SK-N-SH treated with all-trans-retinoic acid at 6 μM for 48 hours (cell line): ENCODE measurements around the gene SIN3A.

Source experiments
- ATAC-seq: fragments of 200-7000 bp; cut with Tn5 transposase; 3 replicates; pipeline ENCODE4 v1.9.1; 2020; ENCODE audit warnings: mild to moderate bottlenecking, moderate library complexity
- ARNTL ChIP-seq: fragments of 450-650 bp; formaldehyde crosslinking; IDR thresholded peaks from 2 replicates; pipeline ENCODE4 v1.5.0; 2020; ENCODE audit warnings: low read depth, mild to moderate bottlenecking, moderate library complexity, borderline replicate concordance
- BACH2 ChIP-seq: fragments of 250-450 bp; sonication (Bioruptor Pico); IDR thresholded peaks from 2 replicates; pipeline ENCODE4 v1.9.0; 2021; ENCODE audit warnings: mild to moderate bottlenecking, borderline replicate concordance
- CREB5 ChIP-seq: fragments of 250-450 bp; sonication (Bioruptor Pico); IDR thresholded peaks from 2 replicates; pipeline ENCODE4 v1.5.1; 2020; ENCODE audit warnings: low read depth, mild to moderate bottlenecking, moderate library complexity
- CSDC2 ChIP-seq: fragments of 250-450 bp; sonication (Bioruptor Pico); IDR thresholded peaks from 2 replicates; pipeline ENCODE4 v1.5.0; 2020; ENCODE audit warnings: mild to moderate bottlenecking, moderate library complexity
- CSRNP3 ChIP-seq: fragments of 250-450 bp; sonication (Bioruptor Pico); IDR thresholded peaks from 2 replicates; pipeline ENCODE4 v1.5.1; 2021; ENCODE audit warnings: mild to moderate bottlenecking, moderate library complexity
- ESRRG ChIP-seq: fragments of 250-450 bp; sonication (Bioruptor Pico); IDR thresholded peaks from 2 replicates; pipeline ENCODE4 v1.6.1; 2021; ENCODE audit warnings: mild to moderate bottlenecking
- GLIS3 ChIP-seq: fragments of 250-450 bp; sonication (Bioruptor Pico); IDR thresholded peaks from 2 replicates; pipeline ENCODE4 v1.5.0; 2020; ENCODE audit warnings: mild to moderate bottlenecking, moderate library complexity
- OSR1 ChIP-seq: fragments of 250-450 bp; sonication (Bioruptor Pico); IDR thresholded peaks from 2 replicates; pipeline ENCODE4 v1.8.0; 2022; ENCODE audit warnings: moderate library complexity, mild to moderate bottlenecking, inconsistent platforms
- PATZ1 ChIP-seq: fragments of 250-450 bp; sonication (Bioruptor Pico); IDR thresholded peaks from 2 replicates; pipeline ENCODE4 v1.8.0; 2020; ENCODE audit warnings: mild to moderate bottlenecking, moderate library complexity, borderline replicate concordance
- POU6F1 ChIP-seq: fragments of 250-450 bp; sonication (Bioruptor Pico); IDR thresholded peaks from 2 replicates; pipeline ENCODE4 v1.8.0; 2021; ENCODE audit warnings: low read depth, mild to moderate bottlenecking, moderate library complexity, borderline replicate concordance
- PPARA ChIP-seq: fragments of 250-450 bp; sonication (Bioruptor Pico); IDR thresholded peaks from 2 replicates; pipeline ENCODE4 v1.5.0; 2020; ENCODE audit warnings: mild to moderate bottlenecking, borderline replicate concordance
- RARB ChIP-seq: fragments of 250-450 bp; sonication (Bioruptor Pico); IDR thresholded peaks from 2 replicates; pipeline ENCODE4 v1.8.0; 2021; ENCODE audit warnings: mild to moderate bottlenecking, moderate library complexity
- SNAI2 ChIP-seq: fragments of 250-450 bp; sonication (Bioruptor Pico); IDR thresholded peaks from 2 replicates; pipeline ENCODE4 v1.5.0; 2020; ENCODE audit warnings: mild to moderate bottlenecking, moderate library complexity
- TCF4 ChIP-seq: fragments of 250-450 bp; sonication (Bioruptor Pico); IDR thresholded peaks from 2 replicates; pipeline ENCODE4 v1.8.0; 2021; ENCODE audit warnings: mild to moderate bottlenecking, moderate library complexity, borderline replicate concordance
- TOX ChIP-seq: fragments of 250-450 bp; sonication (Bioruptor Pico); IDR thresholded peaks from 2 replicates; pipeline ENCODE4 v1.8.0; 2021; ENCODE audit warnings: mild to moderate bottlenecking, moderate library complexity, borderline replicate concordance
- TSHZ2 ChIP-seq: fragments of 250-450 bp; sonication (Bioruptor Pico); IDR thresholded peaks from 2 replicates; pipeline ENCODE4 v1.5.0; 2020; ENCODE audit warnings: mild to moderate bottlenecking, moderate library complexity
- ZC3H10 ChIP-seq: fragments of 250-450 bp; sonication (Bioruptor Pico); IDR thresholded peaks from 2 replicates; pipeline ENCODE4 v1.5.1; 2021; ENCODE audit warnings: mild to moderate bottlenecking, moderate library complexity
- ZFP3 ChIP-seq: fragments of 250-450 bp; sonication (Bioruptor Pico); IDR thresholded peaks from 2 replicates; pipeline ENCODE4 v1.5.0; 2020; ENCODE audit warnings: mild to moderate bottlenecking, moderate library complexity
- ZFP30 ChIP-seq: fragments of 450-650 bp; formaldehyde crosslinking; IDR thresholded peaks from 2 replicates; pipeline ENCODE4 v1.5.0; 2022; ENCODE audit warnings: mild to moderate bottlenecking, moderate library complexity
- ZNF70 ChIP-seq: fragments of 450-650 bp; formaldehyde crosslinking; IDR thresholded peaks from 2 replicates; pipeline ENCODE4 v1.5.0; 2020; ENCODE audit warnings: mild to moderate bottlenecking, moderate library complexity
- ZNF8 ChIP-seq: fragments of 450-650 bp; formaldehyde crosslinking; IDR thresholded peaks from 2 replicates; pipeline ENCODE4 v1.5.0; 2020; ENCODE audit warnings: mild to moderate bottlenecking, moderate library complexity

SIN3A gene

GRCh38 chr15:75329571-75329970 is 121.9 kb downstream of the SIN3A start:
- ATAC-seq = no peak
- no peak for TF ChIP-seq OSR1 (CRISPR knock-in tag)
- TF ChIP-seq ZNF8 (CRISPR knock-in tag) = no peak
- no peak for TF ChIP-seq PPARA
- TF ChIP-seq ZFP30 = no peak
- TF ChIP-seq CREB5 (CRISPR knock-in tag) = no peak
- no peak for TF ChIP-seq PATZ1 (CRISPR knock-in tag)

- ATAC-seq = no peak
- no peak for TF ChIP-seq ARNTL (CRISPR knock-in tag)
- no peak for TF ChIP-seq CSRNP3 (CRISPR knock-in tag)
- no peak for TF ChIP-seq BACH2 (CRISPR knock-in tag)
- no peak for TF ChIP-seq ZFP3
- no peak for TF ChIP-seq ESRRG (CRISPR knock-in tag)
- TF ChIP-seq CSDC2 (CRISPR knock-in tag) = no peak
- TF ChIP-seq TOX (CRISPR knock-in tag) = no peak
- TF ChIP-seq PPARA = no peak
- no peak for TF ChIP-seq ZNF70
- no peak for TF ChIP-seq ZC3H10 (CRISPR knock-in tag)
- no peak for TF ChIP-seq PATZ1 (CRISPR knock-in tag)
- TF ChIP-seq TCF4 (CRISPR knock-in tag) = no peak
- no peak for TF ChIP-seq ZNF8 (CRISPR knock-in tag)
- no peak for TF ChIP-seq POU6F1 (CRISPR knock-in tag)
- TF ChIP-seq SNAI2 (CRISPR knock-in tag) = no peak
- TF ChIP-seq ZFP30 = no peak
- TF ChIP-seq GLIS3 (CRISPR knock-in tag) = no peak
- no peak for TF ChIP-seq TSHZ2
- TF ChIP-seq RARB (CRISPR knock-in tag) = no peak
- no peak for TF ChIP-seq CREB5 (CRISPR knock-in tag)
- TF ChIP-seq, all 23 proteins: peak for 0
Observed at GRCh38 chr15:75328493-75329314, 122.8 kb downstream of the SIN3A start.
